Sciatic nerve (tissue), 2 donors: ENCODE measurements around the gene ADARB2. TPM values are rescaled to one million over a fixed set of nuclear protein-coding genes. Genes with fewer than 3 reads are reported as not detected.
A peak's percentile ranks its signal among the peaks of the same experiment; 100 is the strongest.
"Not testable (repeated sequence)": the region's sequence is repeated elsewhere in the genome, so short reads cannot be mapped to it uniquely, and the experiment has no call there.

ENCODE experiments used
- ATAC-seq: fragments of 200-7000 bp; cut with Tn5 transposase; one replicate; pipeline ENCODE4 v1.9.1; 2020; ENCODE audit warnings: mild to moderate bottlenecking, moderate library complexity
- DNase-seq: peaks from one replicate; pipeline ENCODE4 v3.0.0-alpha.2; 2020; ENCODE audit warnings: low spot score
- intact Hi-C: fragments of 100-400 bp; cut with DNase I; formaldehyde crosslinking; loops from one replicate; pipeline ENCODE4 v1.14.2; 2022
- total RNA-seq: library from RNA; stranded (reverse); fragmentation: NEBNext Ultra II Directional; extraction: Animal tissue kit (Norgen Biotek cat#: 25700); gene quantifications from one replicate; pipeline ENCODE4 v1.2.1, GENCODE V29; 2021
- donor health status: DM: no; HTN: no; CAD: no.
- donor health status: DM: no; HTN: no; CAD: no.

ADARB2 gene
- total RNA-seq, 1 donor from 2014 or later = 1.9 TPM

- DNase-seq (no peak), ATAC-seq (no peak)
- intact Hi-C loops = no loop called here
Observed at GRCh38 chr10:1403508-1404322, 333.6 kb downstream of the ADARB2 start.

GRCh38 chr10:1402816-1403507 lies 334.4 kb downstream of the ADARB2 start:
- no peak for DNase-seq
- intact Hi-C loops = no loop called here

GRCh38 chr10:1402016-1402770 lies 335.1 kb downstream of the ADARB2 start:
- DNase-seq (no peak), ATAC-seq (no peak)
- intact Hi-C loops = no loop called here

More at GRCh38 chr10:1402816-1403507, 334.4 kb downstream of the ADARB2 start:
- no peak for ATAC-seq

- DNase-seq (no peak), ATAC-seq (peak; percentile 49)
- intact Hi-C loops = no loop called here
Observed at GRCh38 chr10:1401071-1401965, 336.0 kb downstream of the ADARB2 start.

GRCh38 chr10:1400101-1401070 lies 336.9 kb downstream of the ADARB2 start:
- ATAC-seq (peak; percentile 41), DNase-seq (no peak)
- intact Hi-C loops = no loop called here

GRCh38 chr10:1399431-1400100 lies 337.8 kb downstream of the ADARB2 start:
- intact Hi-C loops = no loop called here

GRCh38 chr10:1398626-1399410 lies 338.5 kb downstream of the ADARB2 start:
- ATAC-seq (no peak), DNase-seq (no peak)
- intact Hi-C loops = no loop called here

More at GRCh38 chr10:1399431-1400100, 337.8 kb downstream of the ADARB2 start:
- ATAC-seq (no peak), DNase-seq (no peak)

GRCh38 chr10:1398116-1398515 lies 339.2 kb downstream of the ADARB2 start:
- ATAC-seq, intact Hi-C loops, DNase-seq: not testable (repeated sequence)

- ATAC-seq = no peak
- no peak for DNase-seq
- intact Hi-C loops = no loop called here
Observed at GRCh38 chr10:1396297-1396635, 341.1 kb downstream of the ADARB2 start.

- intact Hi-C loops = no loop called here
- DNase-seq (no peak), ATAC-seq (no peak)
Observed at GRCh38 chr10:1395481-1396296, 341.6 kb downstream of the ADARB2 start.

GRCh38 chr10:1395025-1395480 lies 342.3 kb downstream of the ADARB2 start:
- no peak for DNase-seq
- no peak for ATAC-seq
- intact Hi-C loops = no loop called here

GRCh38 chr10:1394155-1394912 lies 343.0 kb downstream of the ADARB2 start:
- ATAC-seq (no peak), DNase-seq (peak; percentile 28)
- intact Hi-C loops = no loop called here

- intact Hi-C loops = no loop called here
- ATAC-seq (no peak), DNase-seq (no peak)
Observed at GRCh38 chr10:1393481-1393880, 343.8 kb downstream of the ADARB2 start.

GRCh38 chr10:1392127-1392526 lies 345.2 kb downstream of the ADARB2 start:
- ATAC-seq = no peak
- no peak for DNase-seq
- intact Hi-C loops = no loop called here

GRCh38 chr10:1390200-1390599 lies 347.1 kb downstream of the ADARB2 start:
- intact Hi-C loops = no loop called here

More at GRCh38 chr10:1390200-1390599, 347.1 kb downstream of the ADARB2 start:
- DNase-seq = no peak
- no peak for ATAC-seq
